ENCODE measurements around the gene MS4A8. TPM values are rescaled to one million over a fixed set of nuclear protein-coding genes. Genes with fewer than 3 reads are reported as not detected.

The MS4A8 gene
- total and polyA plus RNA-seq, 2 donors (not counting 1 experiment from before 2014, with no cell fraction given) = not detected

DNA sequence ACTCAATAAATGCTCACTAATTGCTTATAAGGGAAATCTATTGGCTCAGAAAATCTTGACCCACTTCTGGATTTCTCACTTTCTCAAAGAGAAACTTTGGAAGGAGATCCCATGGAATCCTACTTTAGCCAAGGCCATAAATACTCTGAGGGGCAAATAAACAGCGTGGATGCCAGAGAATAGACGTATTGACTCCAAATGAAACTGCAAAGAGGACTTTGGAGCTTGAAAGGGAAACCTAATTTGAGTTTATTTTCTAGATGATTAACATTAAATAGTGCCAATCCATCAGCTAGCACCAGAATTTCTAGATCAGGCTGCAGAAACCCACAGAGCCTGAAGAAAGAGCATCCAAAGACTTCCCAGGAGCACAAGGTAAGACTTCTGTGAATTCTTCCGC, 25.0 kb downstream of the MS4A8 start, which contains the start of gene MS4A18:
TSS of gene MS4A18 (plus strand) at position 301 of the 400 bp plus-strand sequence.
- no peaks in the 10 kb centered on the region for H3K9me3 Mint-ChIP-seq (ENCODE audit: insufficient read depth)
- Histone ChIP-seq H3K4me1 (ENCODE audit: control insufficient read depth in 2 of 2, insufficient read depth in 2 of 2, low read length in 2 of 2) (no peaks in the 10 kb centered on the region), H3K27ac (ENCODE audit: low read length in 2 of 2) (no peak within 1 kb of the TSS), H3K4me2 (replicated peaks; ENCODE audit: low read depth, low read length, poor library complexity, severe bottlenecking) (no peak within 1 kb of the TSS), H2AFZ (ENCODE audit: insufficient read depth, low read depth, low read length, poor library complexity, severe bottlenecking) (no peak within 1 kb of the TSS), H3K79me2 (ENCODE audit: control insufficient read depth, insufficient read depth, low read length) (no peaks in the 10 kb centered on the region), H3K4me3 (ENCODE audit: control extremely low read depth in 1 of 5, extremely low read depth in 1 of 5, insufficient read depth in 1 of 5, low read depth in 2 of 5, low read length in 4 of 5) (no peak within 1 kb of the TSS), H3K36me3 (replicated peaks in 1 of 2; ENCODE audit: control extremely low read depth in 1 of 2, control insufficient read depth in 1 of 2, extremely low read depth in 1 of 2, insufficient read depth in 2 of 2, low read length in 1 of 2) (no peaks in the 10 kb centered on the region), H3K9ac (ENCODE audit: low read length) (no peak within 1 kb of the TSS), H3K27me3 (replicated peaks in 1 of 4; ENCODE audit: control extremely low read depth in 1 of 4, control insufficient read depth in 3 of 4, insufficient read depth in 4 of 4, low read length in 3 of 4) (peaks cover 0 to 2% (median 1%) of the 10 kb centered on the region in 4 experiments), H3K9me3 (ENCODE audit: control extremely low read depth in 1 of 3, control insufficient read depth in 2 of 3, insufficient read depth in 1 of 3, low read length in 2 of 3) (no peaks in the 10 kb centered on the region), H4K20me1 (ENCODE audit: control insufficient read depth, insufficient read depth, low read length, poor library complexity, severe bottlenecking) (no peaks in the 10 kb centered on the region)
- no peaks in the 10 kb centered on the region for H3K4me1 Mint-ChIP-seq
- DNase-seq (no peak), ATAC-seq (ENCODE audit: low read depth) (no peak)
- no peak within 1 kb of the TSS for H3K4me3 Mint-ChIP-seq
- ChIA-PET CTCF (no interaction called here), POLR2A (no interaction called here)
- peaks cover 30% of the 10 kb centered on the region for H3K27me3 Mint-ChIP-seq
- 100% methylated on average over 1 of the region's 3 CpGs for WGBS (ENCODE audit: insufficient coverage)
- intact Hi-C loops (cut with micrococcal nuclease) = no loop called here
- no peak within 1 kb of the TSS for H3K27ac Mint-ChIP-seq
- TF ChIP-seq, protein P1, sequence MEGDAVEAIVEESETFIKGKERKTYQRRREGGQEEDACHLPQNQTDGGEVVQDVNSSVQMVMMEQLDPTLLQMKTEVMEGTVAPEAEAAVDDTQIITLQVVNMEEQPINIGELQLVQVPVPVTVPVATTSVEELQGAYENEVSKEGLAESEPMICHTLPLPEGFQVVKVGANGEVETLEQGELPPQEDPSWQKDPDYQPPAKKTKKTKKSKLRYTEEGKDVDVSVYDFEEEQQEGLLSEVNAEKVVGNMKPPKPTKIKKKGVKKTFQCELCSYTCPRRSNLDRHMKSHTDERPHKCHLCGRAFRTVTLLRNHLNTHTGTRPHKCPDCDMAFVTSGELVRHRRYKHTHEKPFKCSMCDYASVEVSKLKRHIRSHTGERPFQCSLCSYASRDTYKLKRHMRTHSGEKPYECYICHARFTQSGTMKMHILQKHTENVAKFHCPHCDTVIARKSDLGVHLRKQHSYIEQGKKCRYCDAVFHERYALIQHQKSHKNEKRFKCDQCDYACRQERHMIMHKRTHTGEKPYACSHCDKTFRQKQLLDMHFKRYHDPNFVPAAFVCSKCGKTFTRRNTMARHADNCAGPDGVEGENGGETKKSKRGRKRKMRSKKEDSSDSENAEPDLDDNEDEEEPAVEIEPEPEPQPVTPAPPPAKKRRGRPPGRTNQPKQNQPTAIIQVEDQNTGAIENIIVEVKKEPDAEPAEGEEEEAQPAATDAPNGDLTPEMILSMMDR (IDR thresholded peaks at IDR 0.05) = no peak
- no peak for TF ChIP-seq EZH2 (IDR thresholded peaks at IDR 0.05; ENCODE audit: borderline replicate concordance, insufficient read depth, low read depth, low read length, poor library complexity, severe bottlenecking)

- Histone ChIP-seq H3K4me3 (ENCODE audit: control extremely low read depth in 1 of 5, extremely low read depth in 1 of 5, insufficient read depth in 1 of 5, low read depth in 2 of 5, low read length in 4 of 5) (no peak overlapping the region), H3K27me3 (replicated peaks in 1 of 4; ENCODE audit: control extremely low read depth in 1 of 4, control insufficient read depth in 3 of 4, insufficient read depth in 4 of 4, low read length in 3 of 4) (peaks cover 0 to 6% (median 0%) of the 10 kb centered on the region in 4 experiments), H4K20me1 (ENCODE audit: control insufficient read depth, insufficient read depth, low read length, poor library complexity, severe bottlenecking) (no peaks in the 10 kb centered on the region), H2AFZ (ENCODE audit: insufficient read depth, low read depth, low read length, poor library complexity, severe bottlenecking) (no peak overlapping the region), H3K9ac (ENCODE audit: low read length) (no peak overlapping the region), H3K4me1 (ENCODE audit: control insufficient read depth in 2 of 2, insufficient read depth in 2 of 2, low read length in 2 of 2) (no peaks in the 10 kb centered on the region), H3K9me3 (ENCODE audit: control extremely low read depth in 1 of 3, control insufficient read depth in 2 of 3, insufficient read depth in 1 of 3, low read length in 2 of 3) (no peaks in the 10 kb centered on the region), H3K4me2 (replicated peaks; ENCODE audit: low read depth, low read length, poor library complexity, severe bottlenecking) (no peak overlapping the region), H3K36me3 (replicated peaks in 1 of 2; ENCODE audit: control extremely low read depth in 1 of 2, control insufficient read depth in 1 of 2, extremely low read depth in 1 of 2, insufficient read depth in 2 of 2, low read length in 1 of 2) (no peaks in the 10 kb centered on the region), H3K79me2 (ENCODE audit: control insufficient read depth, insufficient read depth, low read length) (no peaks in the 10 kb centered on the region), H3K27ac (ENCODE audit: low read length in 2 of 2) (no peak overlapping the region)
- Mint-ChIP-seq H3K9me3 (ENCODE audit: insufficient read depth) (no peaks in the 10 kb centered on the region), H3K4me3 (no peak overlapping the region), H3K27me3 (peaks cover 35% of the 10 kb centered on the region), H3K4me1 (no peaks in the 10 kb centered on the region), H3K27ac (no peak overlapping the region)
- POLR2A ChIA-PET = no interaction called here
- ATAC-seq (ENCODE audit: low read depth) = no peak
- DNase-seq = no peak
- no peak for TF ChIP-seq EZH2 (IDR thresholded peaks at IDR 0.05; ENCODE audit: borderline replicate concordance, insufficient read depth, low read depth, low read length, poor library complexity, severe bottlenecking)
- TF ChIP-seq, protein P1 (IDR thresholded peaks at IDR 0.05) = no peak
- CTCF ChIA-PET = interaction anchor here (0.6 kb wide), 1 partner anchor 1767 kb away, joined by 3 read pairs; no protein-coding TSS in a partner anchor
- intact Hi-C loops (cut with micrococcal nuclease) = no loop called here
- WGBS (ENCODE audit: insufficient coverage) = no CpG with 5 or more reads among the region's 1 CpG
Observed at GRCh38 chr11:60725592-60725991, 26.2 kb downstream of the MS4A8 start.

Measured in B cell (primary cell).